NCI-H345 treated with DMSO at 0.1 percent for 48 hours (cell line): ENCODE results near the gene GOLGA8N.

ENCODE experiments used
- DNase-seq: peaks from one replicate; lab custom pipeline; 2025; ENCODE audit not compliant: unreplicated experiment; lab: John Stamatoyannopoulos, UW

GOLGA8N gene

GRCh38 chr15:32651229-32651837 lies 58.1 kb downstream of the GOLGA8N start:
- no peak for DNase-seq

- DNase-seq: no peak
Measured at GRCh38 chr15:32652178-32652577, 58.9 kb downstream of the GOLGA8N start.

GRCh38 chr15:32656091-32656490 lies 62.8 kb downstream of the GOLGA8N start:
- no peak for DNase-seq

- no peak for DNase-seq
Measured at GRCh38 chr15:32656496-32656895, 63.2 kb downstream of the GOLGA8N start.
